Endothelial cell of umbilical vein (primary cell): ENCODE results near the gene GALNT17. TPM values are rescaled to one million over a fixed set of nuclear protein-coding genes. Genes with fewer than 3 reads are reported as not detected.

Experiments
- BruUV-seq: library from RNA; stranded (reverse); fragments of 400-500 nt; replicated peaks from 2 replicates; lab custom pipeline; 2021; lab: Mats Ljungman, UMichigan
- CTCF ChIA-PET: fragments of 300-600, 350-600 bp; sonication (Branson Sonifier 250); formaldehyde crosslinking; loops from one replicate; lab custom pipeline; 2021; ENCODE audit warnings: antibody characterized with exemption, inconsistent platforms; lab: Charles Lee
- POLR2A ChIA-PET: fragments of 300-600, 350-600 bp; sonication (Branson Sonifier 250); formaldehyde crosslinking; loops from one replicate; lab custom pipeline; 2021; ENCODE audit warnings: antibody characterized with exemption, inconsistent platforms; lab: Charles Lee
- DNase-seq: peaks from one replicate; pipeline ENCODE4 v3.0.0-alpha.2; 2011; ENCODE audit warnings: low read depth, low spot score
- FAIRE-seq: peaks from 2 replicates; lab custom pipeline; 2011; peaks lifted over from hg19 to GRCh38; lab: Jason Lieb, UNC
- H2AFZ ChIP-seq: 2 replicates; pipeline ENCODE4 v1.6.0; 2012; ENCODE audit warnings: low read depth, low read length, control low read depth, inconsistent platforms
- H3K27ac ChIP-seq: 2 replicates; pipeline ENCODE4 v1.5.1; 2011; ENCODE audit warnings: low read depth, mild to moderate bottlenecking, control low read depth, low read length, moderate library complexity; ENCODE audit not compliant: insufficient read depth
- H3K27me3 ChIP-seq, 2 experiments: 2 replicates each; pipeline versions ENCODE4 v1.6.0 to v1.6.1; 2011; ENCODE audit warnings: low read length in 2 of 2, mixed read lengths in 1 of 2; ENCODE audit not compliant: control insufficient read depth in 2 of 2, insufficient read depth in 2 of 2
- H3K36me3 ChIP-seq, 2 experiments: 2 replicates in 1 of 2; 3 replicates in 1 of 2; pipeline ENCODE4 v1.5.1; 2011; ENCODE audit warnings: low read length in 2 of 2, mild to moderate bottlenecking in 1 of 2, moderate library complexity in 1 of 2; ENCODE audit not compliant: control insufficient read depth in 2 of 2, insufficient read depth in 2 of 2; ENCODE audit errors: extremely low read depth in 1 of 2
- H3K4me1 ChIP-seq: 3 replicates; pipeline ENCODE4 v1.5.1; 2011; ENCODE audit warnings: mild to moderate bottlenecking, low read length; ENCODE audit not compliant: control insufficient read depth, insufficient read depth; ENCODE audit errors: extremely low read depth
- H3K4me2 ChIP-seq: 2 replicates; pipeline ENCODE4 v1.6.1; 2011; ENCODE audit warnings: low read length, control low read depth, mixed read lengths; ENCODE audit not compliant: insufficient read depth
- H3K4me3 ChIP-seq, 3 experiments: fragments of 200-600 bp in 1 of 3; sonication (generic), shearing (Covaris generic) in 1 of 3; replicated peaks in 1 of 3; 2 replicates each; pipeline ENCODE4 v1.5.1; 2011 to 2016; ENCODE audit warnings: control low read depth in 3 of 3, low read length in 3 of 3, mild to moderate bottlenecking in 2 of 3, inconsistent platforms in 1 of 3, low read depth in 1 of 3, moderate library complexity in 1 of 3; ENCODE audit not compliant: insufficient read depth in 1 of 3
- H3K79me2 ChIP-seq: 2 replicates; pipeline ENCODE4 v1.6.0; 2012; ENCODE audit warnings: low read length, inconsistent platforms; ENCODE audit not compliant: control insufficient read depth, insufficient read depth
- H3K9ac ChIP-seq: replicated peaks from 2 replicates; pipeline ENCODE3; 2011; ENCODE audit warnings: low read length, control low read depth; ENCODE audit not compliant: insufficient read depth; ENCODE audit errors: extremely low read depth
- H3K9me1 ChIP-seq: replicated peaks from 3 replicates; pipeline ENCODE4 v1.6.0; 2011; ENCODE audit warnings: mild to moderate bottlenecking, low read length; ENCODE audit not compliant: control insufficient read depth, insufficient read depth; ENCODE audit errors: extremely low read depth
- H3K9me3 ChIP-seq: replicated peaks from 2 replicates; pipeline ENCODE4 v1.5.1; 2012; ENCODE audit warnings: low read length, inconsistent platforms; ENCODE audit not compliant: control insufficient read depth, insufficient read depth
- H4K20me1 ChIP-seq: replicated peaks from 2 replicates; pipeline ENCODE3; 2011; ENCODE audit warnings: mild to moderate bottlenecking, low read length; ENCODE audit not compliant: control insufficient read depth, insufficient read depth; ENCODE audit errors: extremely low read depth
- EZH2 ChIP-seq: IDR thresholded peaks from 2 replicates; pipeline ENCODE4 v1.6.1; 2012; ENCODE audit warnings: borderline replicate concordance, low read depth, mild to moderate bottlenecking, moderate library complexity, low read length, inconsistent platforms; ENCODE audit not compliant: severe bottlenecking
- FOS ChIP-seq: IDR thresholded peaks from 2 replicates; pipeline ENCODE4 v1.6.1; 2011; ENCODE audit warnings: mild to moderate bottlenecking, low read length, moderate library complexity, borderline replicate concordance; ENCODE audit not compliant: insufficient read depth
- GATA2 ChIP-seq: IDR thresholded peaks from 2 replicates; pipeline ENCODE4 v1.7.0; 2011; ENCODE audit warnings: low read depth, mild to moderate bottlenecking, moderate library complexity, mixed read lengths, low read length; ENCODE audit not compliant: insufficient read length, insufficient read depth
- JUN ChIP-seq: IDR thresholded peaks from 2 replicates; pipeline ENCODE4 v1.6.1; 2011; ENCODE audit warnings: borderline replicate concordance, low read depth; ENCODE audit not compliant: insufficient read length, insufficient read depth
- MAX ChIP-seq: IDR thresholded peaks from 2 replicates; pipeline ENCODE4 v1.6.1; 2011; ENCODE audit not compliant: insufficient read depth, insufficient read length
- MYC ChIP-seq: IDR thresholded peaks from one replicate; pipeline ENCODE4 v1.6.1; 2011; ENCODE audit warnings: mild to moderate bottlenecking, low read depth, low read length
- POLR2A ChIP-seq: IDR thresholded peaks from 2 replicates; pipeline ENCODE4 v1.6.1; 2012; ENCODE audit warnings: low read depth, mild to moderate bottlenecking, control low read depth, low read length
- POLR2AphosphoS5 ChIP-seq: IDR thresholded peaks from 2 replicates; pipeline ENCODE4 v1.6.1; 2012; ENCODE audit warnings: low read depth, mild to moderate bottlenecking, control low read depth, low read length, moderate library complexity; ENCODE audit not compliant: insufficient read depth
- dilution Hi-C: fragments of 300-500 bp; cut with MboI; formaldehyde crosslinking; loops from one replicate; pipeline ENCODE4 v1.15.0; 2019; ENCODE audit warnings: low sequenced_read_pairs; ENCODE audit not compliant: extremely low pct_ligation_motif_present
- intact Hi-C: fragments of 100-400 bp; cut with micrococcal nuclease; formaldehyde crosslinking; loops from one replicate; pipeline ENCODE4 v1.10.0; 2022
- polyA plus RNA-seq, 4 experiments: library from polyadenylated mRNA; depleted of rRNA in 3 of 4; stranded (reverse) in 3 of 4; unstranded in 1 of 4; fragments of >200 nt; gene quantifications; 2 replicates each; pipeline versions ENCODE4 v1.2.1 to v1.2.3, GENCODE V29; 2011 to 2012; ENCODE audit warnings: missing spikeins in 1 of 4
- total RNA-seq: library from RNA; stranded (reverse); gene quantifications from 2 replicates; pipeline ENCODE4 v1.2.3, GENCODE V29; 2021
- TF ChIP-seq, protein P1 (sequence below), 2 donors: IDR thresholded peaks; 1 replicate in 1 of 2; 2 replicates in 1 of 2; pipeline ENCODE4 v1.5.1; 2011; ENCODE audit warnings: low read length in 2 of 2, mild to moderate bottlenecking in 2 of 2, moderate library complexity in 2 of 2, control low read depth in 1 of 2, inconsistent platforms in 1 of 2, low read depth in 1 of 2; ENCODE audit not compliant: insufficient read depth in 1 of 2; ENCODE audit errors: extremely low read depth in 1 of 2

The GALNT17 gene
- total and polyA plus RNA-seq, 2 donors (not counting 3 experiments of a cell fraction or from before 2014, with no cell fraction given) = not detected

DNA sequence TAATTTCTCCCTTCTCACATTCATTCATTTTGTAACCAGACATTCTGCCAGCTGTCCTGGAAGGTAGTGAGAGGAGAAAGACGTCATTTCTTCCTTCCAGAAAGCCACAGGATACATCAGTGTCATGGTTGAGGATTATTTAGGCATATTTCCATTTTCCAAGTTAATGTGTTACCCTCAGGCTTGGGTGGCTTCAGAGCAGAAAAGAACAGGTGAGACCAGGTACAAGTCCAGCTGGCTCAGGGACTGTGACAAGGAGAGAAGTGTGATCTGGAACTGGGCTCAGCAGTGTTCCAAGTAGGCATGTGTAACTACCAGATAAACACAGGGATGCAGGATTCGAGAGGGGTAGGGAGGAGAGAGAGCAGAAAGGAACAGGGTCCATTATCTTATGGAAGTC lies 386.9 kb downstream of the GALNT17 start:
- intact Hi-C loops = no loop called here
- CTCF ChIA-PET = no interaction called here
- no peak overlapping the region for H2AFZ ChIP-seq
- no peak overlapping the region for H3K4me2 ChIP-seq
- no peak overlapping the region for H3K4me3 ChIP-seq
- FAIRE-seq = no peak
- peaks cover 5% of the 10 kb centered on the region for H3K9me3 ChIP-seq
- no peak for TF ChIP-seq MAX
- H3K79me2 ChIP-seq = no peaks in the 10 kb centered on the region
- no TSS peak for BruUV-seq
- dilution Hi-C loops = no loop called here
- POLR2A ChIA-PET = no interaction called here
- no peaks in the 10 kb centered on the region for H4K20me1 ChIP-seq
- H3K9ac ChIP-seq = no peak overlapping the region
- H3K9me1 ChIP-seq = no peaks in the 10 kb centered on the region
- no peaks in the 10 kb centered on the region for H3K27me3 ChIP-seq
- no peaks in the 10 kb centered on the region for H3K36me3 ChIP-seq
- DNase-seq = no peak
- no peak overlapping the region for H3K27ac ChIP-seq
- no peaks in the 10 kb centered on the region for H3K4me1 ChIP-seq

DNA sequence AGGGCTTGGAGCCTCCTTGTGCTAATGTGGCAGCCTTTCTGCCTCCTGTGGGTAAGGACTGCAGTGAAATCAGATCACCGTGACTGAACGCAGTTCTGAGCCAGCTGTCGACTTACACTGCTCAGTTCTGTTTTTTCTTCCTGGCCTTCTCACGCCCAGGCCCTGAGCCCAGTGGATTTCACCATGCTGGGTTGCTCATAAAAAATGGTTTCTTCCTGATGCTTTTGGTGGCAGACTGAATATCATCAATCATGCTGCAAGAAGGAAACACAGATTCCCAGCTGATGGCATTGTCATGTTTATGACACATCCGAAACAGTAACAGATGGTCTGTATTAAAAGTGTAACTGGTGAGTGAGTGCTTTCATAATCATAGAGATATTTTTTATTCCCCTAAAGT lies 389.6 kb downstream of the GALNT17 start:
- no peak overlapping the region for H3K4me3 ChIP-seq
- ChIA-PET CTCF (no interaction called here), POLR2A (no interaction called here)
- peaks cover 2% of the 10 kb centered on the region for H3K9me3 ChIP-seq
- H3K9ac ChIP-seq = no peak overlapping the region
- H3K9me1 ChIP-seq = no peaks in the 10 kb centered on the region
- H3K79me2 ChIP-seq = no peaks in the 10 kb centered on the region
- intact Hi-C loops (no loop called here), dilution Hi-C loops (no loop called here)
- no peak for FAIRE-seq
- DNase-seq = no peak
- no peak for TF ChIP-seq POLR2AphosphoS5
- no peak for TF ChIP-seq MAX
- no peak for TF ChIP-seq JUN
- TF ChIP-seq, protein P1, sequence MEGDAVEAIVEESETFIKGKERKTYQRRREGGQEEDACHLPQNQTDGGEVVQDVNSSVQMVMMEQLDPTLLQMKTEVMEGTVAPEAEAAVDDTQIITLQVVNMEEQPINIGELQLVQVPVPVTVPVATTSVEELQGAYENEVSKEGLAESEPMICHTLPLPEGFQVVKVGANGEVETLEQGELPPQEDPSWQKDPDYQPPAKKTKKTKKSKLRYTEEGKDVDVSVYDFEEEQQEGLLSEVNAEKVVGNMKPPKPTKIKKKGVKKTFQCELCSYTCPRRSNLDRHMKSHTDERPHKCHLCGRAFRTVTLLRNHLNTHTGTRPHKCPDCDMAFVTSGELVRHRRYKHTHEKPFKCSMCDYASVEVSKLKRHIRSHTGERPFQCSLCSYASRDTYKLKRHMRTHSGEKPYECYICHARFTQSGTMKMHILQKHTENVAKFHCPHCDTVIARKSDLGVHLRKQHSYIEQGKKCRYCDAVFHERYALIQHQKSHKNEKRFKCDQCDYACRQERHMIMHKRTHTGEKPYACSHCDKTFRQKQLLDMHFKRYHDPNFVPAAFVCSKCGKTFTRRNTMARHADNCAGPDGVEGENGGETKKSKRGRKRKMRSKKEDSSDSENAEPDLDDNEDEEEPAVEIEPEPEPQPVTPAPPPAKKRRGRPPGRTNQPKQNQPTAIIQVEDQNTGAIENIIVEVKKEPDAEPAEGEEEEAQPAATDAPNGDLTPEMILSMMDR (IDR thresholded peaks at IDR 0.05; ENCODE audit: extremely low read depth in 1 of 2, insufficient read depth in 1 of 2, low read depth in 1 of 2, low read length in 2 of 2) = no peak
- TF ChIP-seq GATA2 = no peak
- no peak for TF ChIP-seq POLR2A
- no peak for TF ChIP-seq FOS
- TF ChIP-seq EZH2 = no peak
- TF ChIP-seq MYC = no peak
- H3K4me2 ChIP-seq = no peak overlapping the region
- H3K36me3 ChIP-seq = no peaks in the 10 kb centered on the region
- H3K27me3 ChIP-seq = no peaks in the 10 kb centered on the region
- no peaks in the 10 kb centered on the region for H4K20me1 ChIP-seq
- H3K27ac ChIP-seq = no peak overlapping the region
- BruUV-seq = no TSS peak
- no peak overlapping the region for H2AFZ ChIP-seq
- no peaks in the 10 kb centered on the region for H3K4me1 ChIP-seq
